HG03354 (cell line): Measurements from ENCODE around the gene SPTBN4.
"Not testable (repeated sequence)": the region's sequence is repeated elsewhere in the genome, so short reads cannot be mapped to it uniquely, and the experiment has no call there.

ENCODE experiments used
- ATAC-seq: cut with Tn5 transposase; IDR thresholded peaks from one replicate; pipeline ENCODE4 v1.9.1; 2021; ENCODE audit warnings: mild to moderate bottlenecking; ENCODE audit not compliant: unreplicated experiment, poor library complexity, severe bottlenecking

SPTBN4 gene

DNA sequence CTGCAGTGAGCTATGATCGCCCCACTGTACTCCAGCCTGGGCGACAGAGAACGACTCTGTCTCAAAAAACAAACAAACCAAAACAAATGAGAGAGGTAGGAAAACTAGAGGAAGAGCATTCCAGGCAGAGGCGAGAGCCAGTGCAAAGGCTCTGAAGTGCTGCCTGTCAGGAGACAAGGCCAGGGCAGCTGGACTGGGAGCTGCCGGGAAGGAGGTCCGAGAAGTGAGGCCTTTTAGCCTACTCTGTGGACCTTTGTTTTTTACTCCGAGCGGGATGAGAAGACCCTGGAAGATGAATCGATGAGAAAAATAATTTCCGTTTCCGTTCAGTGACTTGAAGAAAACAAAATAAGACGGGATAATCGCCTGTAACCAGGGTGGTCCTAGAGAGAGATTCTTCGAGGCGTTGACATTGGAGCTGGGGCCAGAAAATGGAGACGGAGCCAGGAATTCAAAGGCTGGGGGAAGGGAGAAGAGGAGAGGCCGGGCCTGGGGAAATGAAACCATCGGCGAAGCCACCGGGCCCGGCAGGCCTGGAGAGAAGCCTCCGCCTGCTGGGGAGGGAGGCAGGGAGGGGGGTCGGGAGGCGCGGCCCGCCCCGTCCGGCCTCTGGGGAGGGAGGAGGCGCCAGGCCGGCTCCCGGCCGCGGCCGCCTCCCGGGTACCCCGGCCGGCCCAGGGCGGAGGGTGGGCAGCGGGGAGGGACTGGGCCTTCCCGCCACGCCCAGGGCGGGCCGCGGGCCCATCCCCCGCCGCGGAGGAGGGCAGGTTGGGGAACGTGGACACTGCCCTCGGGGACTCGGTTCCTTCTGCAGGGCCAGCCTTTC, 33.2 kb upstream of the SPTBN4 start:
- peak; percentile 59 for ATAC-seq

DNA sequence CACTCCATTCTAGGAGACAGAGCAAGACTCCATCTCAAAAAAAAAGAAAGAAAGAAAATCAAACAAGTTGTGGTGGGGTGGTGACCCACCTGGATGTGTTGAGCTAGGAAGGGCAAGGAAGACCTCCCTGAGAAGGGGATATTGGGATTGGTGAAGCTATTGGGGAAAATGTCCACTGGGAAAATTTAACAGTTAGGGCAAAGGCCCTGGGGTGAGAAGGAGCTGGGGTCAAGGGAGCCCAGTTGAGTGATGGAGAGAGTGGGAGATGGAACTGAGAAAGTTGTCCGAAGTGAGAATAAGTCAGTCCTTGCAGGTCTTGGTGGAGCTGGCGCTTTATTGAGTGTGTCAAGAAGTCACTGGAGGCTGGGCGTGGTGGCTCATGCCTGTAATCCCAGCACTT, 28.5 kb upstream of the SPTBN4 start:
- ATAC-seq, result no peak

DNA sequence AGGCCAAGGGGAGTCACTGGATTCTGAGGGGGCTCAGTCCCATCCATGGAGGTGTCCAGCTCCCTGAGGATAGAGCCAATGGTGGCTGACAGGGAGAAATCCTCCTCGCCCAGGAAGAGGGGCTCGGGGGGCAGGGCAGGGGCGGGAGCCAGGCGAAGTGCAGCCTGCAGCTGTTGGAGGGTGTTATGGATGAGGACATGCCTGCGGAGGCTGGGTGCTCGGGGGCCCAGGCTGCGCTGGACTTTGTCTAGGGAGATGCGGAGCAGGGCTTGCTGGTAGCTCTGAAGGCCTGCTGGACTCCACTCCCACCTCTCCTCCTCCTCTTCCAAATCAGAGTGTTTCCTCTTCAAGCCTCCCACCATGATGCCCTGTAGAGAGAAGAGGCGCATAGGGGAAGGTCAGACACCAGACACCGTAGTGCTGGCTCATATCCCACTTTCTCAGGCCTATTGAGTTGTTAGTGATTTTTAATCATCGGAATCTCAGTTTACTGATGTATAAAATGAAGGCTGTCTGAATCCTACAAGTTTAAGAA, 25.0 kb upstream of the SPTBN4 start:
- ATAC-seq, result no peak

DNA sequence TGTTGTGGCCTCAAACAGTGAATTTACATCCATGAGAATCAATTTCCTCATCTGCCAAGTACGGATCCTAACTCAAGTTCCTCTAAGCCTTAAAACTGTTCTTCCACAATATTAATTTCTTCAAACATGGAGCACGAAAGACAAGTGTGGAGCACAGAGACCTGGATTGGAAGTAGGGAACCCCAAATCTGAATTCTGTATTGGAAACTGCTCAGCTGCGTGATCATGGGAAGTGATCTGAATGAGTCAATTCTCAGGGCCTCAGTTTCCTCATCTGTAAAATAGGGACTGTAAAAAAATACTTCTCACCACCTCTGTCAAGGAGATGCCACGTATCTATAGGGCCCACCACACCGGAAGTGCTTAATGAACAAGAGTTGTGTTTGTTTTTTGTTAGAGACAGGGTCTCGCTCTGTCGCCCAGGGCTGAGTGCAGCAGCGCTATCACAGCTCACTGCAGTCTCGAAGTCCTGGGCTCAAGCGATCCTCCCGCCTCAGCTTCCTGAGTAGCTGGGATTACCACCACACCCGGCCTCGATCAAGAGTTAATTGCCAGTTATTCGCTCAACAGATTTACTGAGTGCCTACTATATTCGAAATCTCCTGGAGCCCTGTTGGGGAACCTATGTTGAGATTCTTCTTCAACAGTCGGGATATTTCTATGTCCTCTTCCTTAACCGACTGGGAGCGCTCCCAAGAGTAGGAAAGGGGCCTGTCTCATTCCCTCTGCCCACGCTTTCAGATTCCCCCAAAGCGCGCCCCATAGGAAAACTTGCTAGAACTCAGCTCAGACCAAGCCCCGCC, 24.3 kb upstream of the SPTBN4 start:
- ATAC-seq, result no peak

DNA sequence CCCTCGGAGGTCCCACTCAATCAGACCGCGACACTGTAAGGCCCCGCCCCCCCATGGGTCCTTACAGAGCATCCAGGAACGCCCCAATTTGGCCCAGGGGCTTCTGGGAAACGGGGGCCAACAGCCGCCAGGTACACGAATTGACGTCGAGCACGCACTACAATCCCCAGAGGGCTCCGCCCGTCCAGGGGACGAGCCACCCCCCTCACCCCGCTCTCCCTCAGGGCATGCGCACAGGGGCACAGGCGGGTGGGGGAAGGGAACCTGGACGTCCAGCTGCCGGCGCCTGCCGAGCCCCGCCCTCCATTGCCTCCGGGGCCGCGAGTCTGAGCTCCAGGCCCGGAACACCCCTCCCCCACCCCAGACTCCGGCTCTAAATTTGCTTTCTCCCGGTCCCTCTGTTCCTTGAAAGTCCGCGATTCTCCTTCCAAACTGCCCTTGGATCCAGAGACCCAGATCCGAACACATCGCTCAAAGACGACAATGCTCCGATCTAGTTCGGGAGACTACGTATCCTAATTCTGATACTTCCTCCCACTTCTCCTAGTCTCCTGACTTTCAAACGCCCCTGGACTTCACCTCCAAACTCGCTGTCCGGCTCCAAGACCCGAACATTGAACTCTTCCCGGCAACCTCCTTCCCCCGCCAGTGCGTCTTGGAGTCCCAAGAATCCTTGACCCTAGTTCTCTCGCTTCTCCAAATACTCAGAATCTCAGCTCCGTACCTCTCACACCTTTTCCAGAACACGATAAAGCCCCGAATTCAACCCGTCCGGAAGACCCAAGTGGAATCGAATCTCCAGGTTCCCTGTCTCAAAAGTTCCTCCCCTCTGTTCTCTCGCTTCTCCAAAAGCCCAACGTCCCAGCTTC, 23.4 kb upstream of the SPTBN4 start:
- ATAC-seq, result peak; percentile 73

DNA sequence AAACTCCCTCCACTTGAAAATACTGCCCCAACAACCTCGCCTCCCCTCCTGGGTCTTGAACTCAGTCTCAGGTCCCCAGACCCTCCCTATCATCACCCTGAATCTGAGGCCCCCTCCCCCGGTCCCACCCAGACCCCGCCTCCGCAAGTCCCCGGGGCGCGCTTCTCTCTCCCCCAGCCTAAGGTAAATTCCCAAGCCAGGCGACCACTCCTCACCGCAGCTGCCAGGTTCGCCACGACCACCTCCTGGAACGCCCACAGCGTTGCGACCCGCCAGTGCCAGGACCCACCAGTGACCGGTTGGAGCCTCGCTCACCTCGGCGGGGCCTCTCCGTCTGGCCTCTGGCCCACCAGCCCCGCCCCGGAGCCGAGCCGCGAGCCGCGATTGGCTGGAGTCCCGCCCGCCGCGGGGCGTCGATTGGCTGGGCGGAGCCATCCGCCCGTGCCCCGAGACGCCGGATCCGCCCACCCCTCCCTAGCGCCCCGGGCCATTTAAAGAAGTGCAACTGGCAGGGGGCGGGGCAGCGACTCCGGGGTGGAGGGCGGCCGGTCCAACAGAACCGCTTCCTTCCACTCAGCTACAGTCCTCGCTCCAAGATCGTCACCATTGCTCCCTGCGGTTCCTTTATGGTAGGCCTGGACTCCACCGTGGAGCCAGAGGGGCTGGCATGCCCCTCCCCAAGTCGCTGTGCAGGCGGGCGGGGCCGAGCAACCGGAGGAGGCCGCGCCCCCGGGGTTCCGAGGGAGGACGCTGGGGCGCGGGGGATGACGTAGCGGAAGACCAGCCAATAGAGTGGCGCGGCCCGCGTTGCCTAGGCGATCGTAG, 22.6 kb upstream of the SPTBN4 start, which contains the start of gene SERTAD3:
Gene SERTAD3 (minus strand): TSS at position 336 of the 825 bp plus-strand sequence. CDS start 2,255 bp downstream, outside the sequence.
- peak; percentile 65 for ATAC-seq

DNA sequence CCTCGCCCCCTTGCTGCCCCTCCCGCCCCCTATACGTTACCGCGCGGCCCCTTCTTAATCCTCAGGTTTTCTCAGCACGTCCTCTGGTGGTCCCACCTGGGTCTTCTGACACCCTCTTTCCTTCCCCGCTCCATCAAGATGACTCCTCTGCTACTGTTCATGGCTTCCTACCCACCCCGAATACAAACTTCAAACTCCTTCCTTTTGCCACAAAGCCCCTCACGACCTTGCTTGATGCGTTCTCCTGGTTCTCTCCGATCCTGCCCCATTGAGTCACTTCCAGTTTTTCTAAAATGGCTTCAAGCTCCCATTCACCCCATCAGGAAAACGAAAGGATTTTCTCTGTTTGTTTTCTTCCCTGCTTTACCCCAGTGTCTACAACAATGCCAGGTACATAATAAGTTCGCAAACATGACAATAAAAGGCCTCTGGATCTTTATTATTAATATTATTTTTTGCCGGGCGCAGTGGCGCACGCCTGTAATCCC, 21.9 kb upstream of the SPTBN4 start:
- no peak for ATAC-seq

DNA sequence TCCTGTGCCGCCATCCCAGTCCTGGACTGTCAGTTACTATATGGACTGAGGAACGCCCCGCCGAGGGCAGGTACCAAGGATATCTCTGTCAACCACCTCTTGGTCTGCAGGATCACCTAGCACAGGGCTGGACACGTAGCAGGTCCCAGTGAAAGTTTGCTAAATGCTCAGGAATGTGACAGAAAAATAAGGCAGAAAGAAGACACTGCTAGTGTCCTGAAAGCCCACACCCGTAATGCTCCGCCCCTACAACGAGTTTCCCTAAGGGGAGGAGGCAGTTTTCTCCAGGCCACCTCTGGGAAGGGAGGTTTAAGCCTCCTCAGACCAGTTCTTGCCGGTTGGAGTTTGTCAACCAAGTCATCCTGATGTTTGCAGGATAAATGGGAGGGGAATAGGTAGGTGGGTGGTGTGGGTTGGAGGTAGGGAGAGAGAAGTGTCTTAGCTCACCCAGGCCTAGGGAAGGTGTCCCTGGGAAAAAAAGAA, 21.0 kb upstream of the SPTBN4 start:
- no peak for ATAC-seq

DNA sequence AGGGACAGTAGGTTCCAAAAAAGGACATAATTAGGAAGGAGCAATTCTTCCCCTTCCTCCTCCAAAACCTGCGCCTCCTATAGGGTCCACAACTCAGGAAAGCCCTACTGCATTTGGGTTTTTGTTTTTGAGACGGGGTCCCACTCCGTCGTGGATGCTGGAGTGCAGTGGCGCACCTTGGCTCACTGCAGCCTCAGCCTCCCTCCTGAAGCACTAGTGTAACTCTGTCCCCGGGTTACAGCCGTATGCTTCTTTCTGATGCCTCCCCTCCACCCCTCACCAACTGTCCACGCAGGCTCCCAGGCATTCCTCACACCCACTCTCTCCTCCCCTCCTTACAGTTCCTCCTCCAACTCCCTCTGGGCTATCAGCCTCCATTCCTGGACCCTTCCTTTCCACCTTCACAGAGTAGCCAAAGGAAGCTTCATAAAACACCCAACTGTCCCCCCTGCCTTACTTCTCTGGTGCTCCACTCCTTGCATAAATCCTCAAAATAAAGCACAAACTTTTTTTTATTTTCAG, 20.5 kb upstream of the SPTBN4 start:
- ATAC-seq, result no peak

DNA sequence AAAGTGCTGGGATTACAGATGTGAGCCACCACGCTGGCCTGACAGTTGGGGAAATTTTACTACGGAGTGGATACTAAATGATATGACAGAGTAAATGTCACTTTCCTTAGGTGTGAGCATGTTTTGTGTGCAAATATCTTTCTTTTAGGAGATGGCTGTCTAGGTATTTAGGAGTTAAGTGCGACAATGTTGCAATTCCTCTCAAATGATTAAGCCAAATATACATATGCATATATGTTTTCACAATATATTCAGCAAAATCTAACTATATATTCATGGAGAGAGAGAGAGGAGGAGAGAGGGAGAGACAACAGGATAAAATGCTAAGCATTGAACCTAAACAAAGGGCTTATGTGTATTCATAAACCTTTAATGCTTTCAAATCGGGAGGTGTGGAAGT, 17.3 kb upstream of the SPTBN4 start:
- no peak for ATAC-seq

DNA sequence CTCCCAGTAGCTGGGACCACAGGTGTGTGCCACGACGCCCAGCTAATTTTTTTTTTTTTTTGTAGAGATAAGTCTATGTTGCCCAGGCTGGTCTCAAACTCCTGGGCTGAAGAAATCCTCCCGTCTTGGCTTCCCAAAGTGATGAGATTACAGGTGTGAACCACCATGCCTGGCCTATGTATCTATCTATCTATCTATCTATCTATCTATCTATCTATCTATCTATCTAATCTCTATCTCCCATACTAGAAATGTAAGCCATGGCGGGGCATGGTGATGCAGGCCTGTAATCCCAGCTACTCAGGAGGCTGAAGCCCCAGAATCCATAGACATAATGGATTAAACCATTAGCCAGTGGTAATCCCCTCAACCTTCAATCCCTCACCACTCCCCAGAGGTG, 16.1 kb upstream of the SPTBN4 start:
- ATAC-seq, result no peak

DNA sequence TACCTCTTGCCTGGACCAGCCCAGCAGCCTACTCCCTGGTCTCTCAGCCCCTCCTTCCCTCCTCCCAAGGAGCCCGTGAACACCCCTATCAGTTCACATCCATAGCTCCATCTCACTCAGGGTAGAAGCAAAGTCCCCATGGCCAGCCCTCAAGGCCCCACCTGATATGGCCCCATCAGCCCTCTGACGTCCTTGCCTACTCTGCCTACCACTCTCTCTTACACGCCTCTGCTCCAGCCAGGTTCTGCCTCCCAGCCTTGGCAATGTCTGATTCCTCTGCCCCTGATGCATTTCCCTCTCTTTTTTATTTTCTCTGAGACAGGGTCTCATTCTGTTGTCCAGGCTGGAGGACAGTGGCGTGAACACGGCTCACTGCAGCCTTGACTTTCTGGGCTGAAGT, 14.8 kb upstream of the SPTBN4 start:
- ATAC-seq, result no peak

DNA sequence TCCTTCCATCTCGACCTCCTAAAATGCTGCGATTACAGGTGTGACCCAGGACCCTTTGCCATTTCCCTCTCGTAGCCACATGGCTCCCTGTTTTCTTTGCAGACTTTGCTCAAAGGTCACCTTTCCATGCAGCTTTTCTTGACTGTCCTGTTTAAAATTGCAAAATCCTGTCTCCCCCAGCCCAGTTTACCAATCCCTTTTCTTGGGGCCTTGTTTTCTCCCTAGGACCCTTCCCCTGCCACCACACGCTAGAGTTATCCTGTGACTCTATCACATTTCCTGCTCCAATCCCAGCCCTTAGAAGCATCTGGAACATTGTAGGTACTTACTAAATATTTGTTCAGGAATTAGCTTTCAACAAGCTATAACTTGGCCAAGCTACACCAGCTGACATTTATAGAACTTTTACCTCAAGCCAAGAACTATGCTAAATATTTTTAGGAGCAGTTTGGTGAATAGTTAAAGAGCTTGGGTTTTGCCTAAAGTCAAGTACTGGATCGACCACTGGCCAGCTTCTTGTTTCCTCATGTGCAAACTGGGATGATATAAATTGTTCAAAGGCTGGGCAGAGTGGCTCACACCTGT, 13.6 kb upstream of the SPTBN4 start:
- ATAC-seq, result no peak

DNA sequence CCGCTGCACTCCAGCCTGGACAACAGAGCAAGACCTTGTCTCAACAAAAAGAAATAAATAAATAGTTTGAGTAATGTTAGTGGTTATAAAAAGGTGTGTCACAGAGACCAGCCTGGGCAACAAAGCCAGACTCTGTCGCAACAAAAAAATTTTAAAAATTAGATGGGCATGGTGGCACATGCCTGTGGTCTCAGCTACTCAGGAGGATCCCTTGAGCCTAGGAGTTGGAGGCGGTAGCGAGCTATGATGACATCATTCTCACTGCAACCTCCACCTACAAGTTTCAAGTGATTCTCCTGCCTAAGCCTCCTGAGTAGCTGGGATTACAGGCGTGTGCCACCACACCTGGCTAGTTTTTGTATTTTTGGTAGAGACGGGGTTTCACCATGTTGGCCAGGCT, 12.9 kb upstream of the SPTBN4 start:
- ATAC-seq, result not testable (repeated sequence)

DNA sequence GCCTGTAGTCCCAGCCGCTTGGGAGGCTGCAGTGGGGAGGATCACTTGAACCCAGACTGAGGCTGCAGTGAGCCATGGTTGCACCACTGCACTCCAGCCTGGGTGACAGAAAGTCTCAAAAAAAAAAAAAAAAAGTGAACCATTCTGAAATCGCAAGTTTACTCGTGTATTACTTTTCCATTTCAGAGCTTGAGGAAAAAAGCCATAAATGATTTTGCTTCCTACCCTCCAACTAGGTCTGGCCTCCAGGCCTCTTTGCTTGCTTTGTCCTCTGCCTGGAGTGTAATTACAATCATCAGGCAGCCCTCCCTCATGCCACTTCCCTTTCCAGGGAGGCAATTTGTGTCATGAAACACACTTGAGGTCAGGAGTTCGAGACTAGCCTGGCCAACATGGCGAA, 9.8 kb upstream of the SPTBN4 start:
- no peak for ATAC-seq

DNA sequence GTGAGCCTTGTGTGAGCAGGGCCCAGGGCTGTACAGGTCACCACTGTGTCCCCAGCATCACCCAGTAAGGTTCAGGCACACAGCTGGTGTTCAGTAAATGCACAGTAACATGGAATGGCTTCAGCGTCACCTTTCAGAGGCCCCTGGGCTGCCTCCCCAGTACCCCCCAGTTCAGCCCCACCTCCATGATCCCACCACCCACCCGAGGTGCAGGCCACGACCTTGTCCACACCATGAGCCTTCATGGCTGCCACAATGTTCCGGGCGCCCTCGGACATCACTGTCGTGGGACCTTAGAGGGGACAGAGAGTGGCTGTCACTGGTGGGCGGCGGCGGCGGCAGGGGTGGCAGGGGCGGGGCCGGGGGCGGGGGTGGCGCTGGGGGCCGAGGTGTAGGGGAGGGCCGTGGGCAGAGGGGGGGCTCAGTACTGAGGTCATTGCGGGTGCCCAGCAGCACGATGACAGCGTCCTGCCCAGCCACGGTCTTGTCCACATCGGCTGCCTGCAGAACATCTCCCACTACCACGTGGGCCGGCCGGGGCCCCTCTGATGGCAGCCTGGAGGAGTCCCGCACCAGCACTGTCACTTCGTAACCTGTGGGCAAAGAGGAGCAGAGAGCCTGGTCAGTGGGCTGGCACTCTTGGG, 8.7 kb upstream of the SPTBN4 start:
- no peak for ATAC-seq

DNA sequence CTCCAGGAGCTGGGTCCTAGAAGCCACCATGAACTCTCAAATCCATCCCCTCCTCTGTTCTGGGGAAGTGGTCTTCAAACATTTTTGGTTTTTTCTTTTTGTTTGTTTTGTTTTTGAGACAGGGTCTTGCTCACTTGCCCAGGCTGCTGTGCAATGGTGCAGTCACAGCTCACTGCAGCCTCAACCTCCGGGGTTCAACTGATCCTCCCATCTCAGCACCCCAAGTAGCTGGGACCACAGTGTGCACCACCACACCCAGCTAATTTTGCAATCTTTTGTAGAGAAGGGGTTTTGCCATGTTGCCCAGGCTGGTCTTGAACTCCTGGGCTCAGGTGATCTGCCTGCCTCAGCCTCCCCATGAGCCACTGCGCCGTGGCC, 8.2 kb upstream of the SPTBN4 start:
- no peak for ATAC-seq

DNA sequence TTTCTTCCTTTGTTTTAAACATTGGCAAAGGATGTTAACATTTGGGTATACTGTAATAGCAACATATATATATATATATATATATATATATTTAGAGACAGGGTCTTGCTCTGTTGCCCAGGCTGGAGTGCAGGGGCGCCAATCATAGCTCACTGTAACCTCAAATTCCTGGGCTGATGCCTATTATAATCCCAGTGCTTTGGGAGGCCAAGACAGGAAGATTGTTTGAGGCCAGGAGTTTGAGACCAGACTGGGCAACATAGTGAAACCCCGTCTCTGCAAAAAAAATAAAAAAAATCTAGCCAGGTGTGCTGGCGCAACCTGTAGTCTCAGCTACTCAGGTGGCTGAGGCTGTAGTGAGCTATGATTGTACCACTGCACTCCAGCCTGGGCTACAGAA, 6.6 kb upstream of the SPTBN4 start:
- no peak for ATAC-seq
